HEK293T (cell line): ENCODE data around the gene C14orf132.

ENCODE experiments used
- CTCF ChIA-PET: fragments of 350-600 bp; formaldehyde crosslinking; extraction: SDS; loops from one replicate; lab custom pipeline; 2021; ENCODE audit warnings: antibody characterized with exemption, inconsistent platforms; lab: Yijun Ruan, JAX
- POLR2A ChIA-PET: fragments of 350-600 bp; formaldehyde crosslinking; extraction: SDS; loops from one replicate; lab custom pipeline; 2020; ENCODE audit warnings: antibody characterized with exemption, inconsistent platforms; lab: Yijun Ruan, JAX
- DNase-seq: peaks from one replicate; pipeline ENCODE4 v3.0.0; 2012; ENCODE audit warnings: mixed read lengths; ENCODE audit errors: extremely low spot score
- ARNT ChIP-seq: fragments of 450-650 bp; IDR thresholded peaks from 2 replicates; pipeline ENCODE4 v1.6.1; 2017; ENCODE audit warnings: mild to moderate bottlenecking
- BHLHE40 ChIP-seq: fragments of 450-650 bp; IDR thresholded peaks from 2 replicates; pipeline ENCODE4 v1.6.1; 2016; ENCODE audit warnings: mild to moderate bottlenecking, moderate library complexity, borderline replicate concordance
- CTBP1 ChIP-seq: fragments of 450-650 bp; IDR thresholded peaks from 2 replicates; pipeline ENCODE4 v1.6.1; 2016; ENCODE audit warnings: borderline replicate concordance
- ELF4 ChIP-seq: fragments of 450-650 bp; IDR thresholded peaks from 2 replicates; pipeline ENCODE4 v1.6.1; 2017; ENCODE audit warnings: antibody characterized with exemption
- FOXA1 ChIP-seq: fragments of 450-650 bp; IDR thresholded peaks from 2 replicates; pipeline ENCODE4 v1.6.1; 2016; ENCODE audit warnings: mild to moderate bottlenecking
- FOXK2 ChIP-seq: fragments of 450-650 bp; IDR thresholded peaks from 2 replicates; pipeline ENCODE4 v1.6.1; 2016; ENCODE audit warnings: mild to moderate bottlenecking
- FOXM1 ChIP-seq: fragments of 450-650 bp; IDR thresholded peaks from 2 replicates; pipeline ENCODE4 v1.6.1; 2017; ENCODE audit warnings: mild to moderate bottlenecking, borderline replicate concordance
- HDGF ChIP-seq: fragments of 450-650 bp; IDR thresholded peaks from 2 replicates; pipeline ENCODE4 v1.6.1; 2017; ENCODE audit warnings: antibody characterized with exemption, borderline replicate concordance
- L3MBTL2 ChIP-seq: fragments of 450-650 bp; conservative IDR thresholded peaks from 2 replicates; pipeline ENCODE4 v1.6.1; 2016; ENCODE audit warnings: mild to moderate bottlenecking
- LEF1 ChIP-seq: fragments of 450-650 bp; IDR thresholded peaks from 2 replicates; pipeline ENCODE4 v1.6.1; 2017; ENCODE audit warnings: mild to moderate bottlenecking, borderline replicate concordance
- NFRKB ChIP-seq: fragments of 450-650 bp; IDR thresholded peaks from 2 replicates; pipeline ENCODE4 v1.6.1; 2016; ENCODE audit warnings: mild to moderate bottlenecking, moderate library complexity
- SP1 ChIP-seq: fragments of 450-650 bp; IDR thresholded peaks from 2 replicates; pipeline ENCODE4 v1.6.1; 2017
- SUZ12 ChIP-seq: fragments of 450-650 bp; IDR thresholded peaks from 2 replicates; pipeline ENCODE4 v1.6.1; 2016; ENCODE audit warnings: mild to moderate bottlenecking
- TARDBP ChIP-seq: fragments of 450-650 bp; IDR thresholded peaks from 2 replicates; pipeline ENCODE4 v1.6.1; 2016
- ZNF384 ChIP-seq: fragments of 450-650 bp; IDR thresholded peaks from 2 replicates; pipeline ENCODE4 v1.6.1; 2016
- TF ChIP-seq, protein P1 (sequence below): fragments of 450-650 bp; IDR thresholded peaks from 2 replicates; pipeline ENCODE4 v1.6.1; 2016

The C14orf132 gene

DNA sequence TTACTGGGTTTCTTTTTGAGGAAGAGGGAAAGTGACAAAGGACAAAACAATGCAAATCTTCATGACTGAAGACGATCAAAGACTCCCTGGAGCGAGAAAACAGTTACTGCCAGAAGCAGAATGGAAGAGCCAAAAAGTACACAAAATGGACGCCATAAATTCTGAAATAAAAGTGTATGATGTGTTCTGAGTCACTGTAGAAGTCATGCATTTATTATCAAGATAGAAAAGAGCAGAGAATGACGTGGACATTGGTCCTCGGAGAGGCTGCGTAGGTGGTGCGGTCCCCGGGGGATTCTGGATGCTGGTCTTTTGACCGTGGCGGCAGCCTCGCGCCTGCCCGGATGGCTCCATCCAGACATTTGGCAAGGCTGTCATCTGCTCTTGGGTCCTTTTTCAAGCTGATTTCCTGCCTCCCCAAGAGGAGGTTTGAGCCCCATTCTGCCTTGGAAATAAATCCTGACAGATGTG, 52.8 kb downstream of the C14orf132 start:
- POLR2A ChIA-PET, result interaction anchor here (0.5 kb wide), 1 partner anchor 399 kb away, joined by 3 read pairs; no protein-coding TSS in a partner anchor
- CTCF ChIA-PET, result no interaction called here
- TF ChIP-seq ELF4 (no peak), FOXM1 (no peak), FOXA1 (no peak), HDGF (no peak), NFRKB (no peak), FOXK2 (no peak)
- no peak for DNase-seq

DNA sequence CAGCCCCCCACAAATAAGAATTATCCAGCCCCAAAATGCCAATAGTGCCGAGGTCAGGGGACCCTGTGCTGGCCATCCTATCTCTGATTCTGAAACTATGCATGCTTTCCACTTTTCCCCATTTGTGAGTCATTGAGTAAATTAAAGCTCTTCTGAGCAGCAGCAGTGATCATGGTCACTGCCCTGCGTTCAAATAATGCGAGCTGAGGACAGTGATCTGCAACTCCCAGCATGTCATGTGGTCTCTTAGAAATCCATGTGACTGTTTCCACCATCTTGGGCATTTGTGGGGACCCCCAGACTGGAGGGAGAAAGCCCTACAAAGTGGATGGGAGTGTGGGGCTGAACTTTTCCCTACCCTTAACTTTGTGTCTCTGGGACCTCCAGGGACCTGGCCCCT, 53.8 kb downstream of the C14orf132 start:
- ChIA-PET CTCF (no interaction called here), POLR2A (no interaction called here)
- DNase-seq, result no peak
- no peak for TF ChIP-seq SP1
- TF ChIP-seq, protein P1, sequence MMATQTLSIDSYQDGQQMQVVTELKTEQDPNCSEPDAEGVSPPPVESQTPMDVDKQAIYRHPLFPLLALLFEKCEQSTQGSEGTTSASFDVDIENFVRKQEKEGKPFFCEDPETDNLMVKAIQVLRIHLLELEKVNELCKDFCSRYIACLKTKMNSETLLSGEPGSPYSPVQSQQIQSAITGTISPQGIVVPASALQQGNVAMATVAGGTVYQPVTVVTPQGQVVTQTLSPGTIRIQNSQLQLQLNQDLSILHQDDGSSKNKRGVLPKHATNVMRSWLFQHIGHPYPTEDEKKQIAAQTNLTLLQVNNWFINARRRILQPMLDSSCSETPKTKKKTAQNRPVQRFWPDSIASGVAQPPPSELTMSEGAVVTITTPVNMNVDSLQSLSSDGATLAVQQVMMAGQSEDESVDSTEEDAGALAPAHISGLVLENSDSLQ, result no peak
- TF ChIP-seq ARNT, result no peak
- TF ChIP-seq L3MBTL2, result no peak
- TF ChIP-seq FOXM1, result no peak
- TF ChIP-seq ZNF384, result no peak
- TF ChIP-seq CTBP1, result no peak
- TF ChIP-seq BHLHE40, result no peak
- no peak for TF ChIP-seq LEF1

DNA sequence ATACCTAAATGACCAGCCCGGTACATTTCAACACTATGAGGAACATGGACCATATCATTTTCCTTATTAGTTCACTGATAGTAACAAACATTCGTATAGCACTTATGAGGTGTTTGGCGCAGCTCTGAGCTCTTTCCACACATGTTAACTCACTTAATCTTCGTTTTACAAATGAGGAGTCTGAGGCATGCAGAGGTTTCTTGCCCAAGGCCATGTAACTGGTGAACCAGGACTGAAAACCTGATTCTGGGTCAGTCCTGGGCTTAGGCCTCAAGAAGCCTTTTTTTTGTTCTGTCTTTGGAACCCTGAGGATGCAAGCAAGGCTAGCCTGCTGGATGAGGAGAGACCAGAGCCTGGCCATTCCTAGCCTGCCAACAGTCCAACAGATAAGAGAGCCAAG, 55.0 kb downstream of the C14orf132 start:
- TF ChIP-seq SUZ12 (no peak), FOXA1 (no peak), ARNT (no peak), FOXK2 (no peak), NFRKB (no peak), CTBP1 (no peak), ZNF384 (no peak), BHLHE40 (no peak), FOXM1 (no peak)
- TF ChIP-seq, protein P1, result no peak
- ChIA-PET POLR2A (no interaction called here), CTCF (interaction anchor here (0.7 kb wide), 1 partner anchor 15 kb away, joined by 3 read pairs; no protein-coding TSS in a partner anchor)
- no peak for DNase-seq

DNA sequence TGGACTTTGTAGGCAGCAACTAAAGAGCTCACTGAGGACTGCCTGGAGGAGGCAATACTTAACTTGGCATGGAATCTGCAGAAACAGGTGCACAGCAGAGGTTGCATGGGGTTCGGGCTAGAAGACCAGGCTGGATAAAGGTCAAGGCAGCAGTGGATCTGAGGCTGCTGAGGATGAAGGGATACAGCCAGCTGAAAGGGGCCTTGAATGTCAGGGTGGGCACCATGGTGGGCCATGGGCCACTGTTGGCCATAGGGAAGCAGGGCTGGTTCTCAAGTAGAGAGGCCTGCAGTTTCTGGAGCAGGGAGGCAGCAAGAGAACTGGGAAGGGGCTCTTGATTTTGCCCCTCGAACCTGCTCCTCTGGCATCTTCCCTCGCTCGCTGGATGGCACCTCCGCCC, 55.5 kb downstream of the C14orf132 start:
- no peak for DNase-seq
- TF ChIP-seq CTBP1 (no peak), L3MBTL2 (no peak), FOXA1 (no peak), NFRKB (no peak), LEF1 (no peak), ARNT (no peak), SP1 (no peak), TARDBP (no peak), BHLHE40 (no peak), SUZ12 (no peak), ELF4 (no peak), HDGF (no peak), FOXK2 (no peak), FOXM1 (no peak), ZNF384 (no peak)
- TF ChIP-seq, protein P1, result no peak
- ChIA-PET POLR2A (no interaction called here), CTCF (interaction anchor here (0.7 kb wide), 1 partner anchor 15 kb away, joined by 3 read pairs; no protein-coding TSS in a partner anchor)

DNA sequence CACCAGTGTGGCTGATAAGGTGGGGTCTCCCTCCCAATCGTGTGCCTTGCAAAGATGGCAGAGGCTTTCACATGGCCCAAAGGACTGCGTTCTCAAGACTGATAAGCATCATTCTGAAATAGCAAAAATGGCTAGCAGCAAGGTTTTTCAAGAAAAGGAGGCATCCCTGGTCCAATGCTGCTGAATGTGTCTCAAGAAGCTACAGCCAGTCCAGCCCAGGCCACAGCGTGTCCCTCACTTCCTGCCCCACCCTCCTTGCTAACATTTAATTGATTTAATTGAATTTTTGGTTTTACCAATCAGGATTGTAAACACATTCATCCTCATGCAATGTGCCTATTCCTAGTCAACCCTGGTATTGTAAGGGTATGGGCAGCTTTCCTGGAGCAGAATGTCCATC, 55.9 kb downstream of the C14orf132 start:
- DNase-seq, result no peak
- TF ChIP-seq FOXM1 (no peak), FOXK2 (no peak), FOXA1 (no peak), ELF4 (no peak), ARNT (no peak), L3MBTL2 (no peak)
- ChIA-PET CTCF (interaction anchor here (0.7 kb wide), 1 partner anchor 14 kb away, joined by 3 read pairs; no protein-coding TSS in a partner anchor), POLR2A (no interaction called here)

DNA sequence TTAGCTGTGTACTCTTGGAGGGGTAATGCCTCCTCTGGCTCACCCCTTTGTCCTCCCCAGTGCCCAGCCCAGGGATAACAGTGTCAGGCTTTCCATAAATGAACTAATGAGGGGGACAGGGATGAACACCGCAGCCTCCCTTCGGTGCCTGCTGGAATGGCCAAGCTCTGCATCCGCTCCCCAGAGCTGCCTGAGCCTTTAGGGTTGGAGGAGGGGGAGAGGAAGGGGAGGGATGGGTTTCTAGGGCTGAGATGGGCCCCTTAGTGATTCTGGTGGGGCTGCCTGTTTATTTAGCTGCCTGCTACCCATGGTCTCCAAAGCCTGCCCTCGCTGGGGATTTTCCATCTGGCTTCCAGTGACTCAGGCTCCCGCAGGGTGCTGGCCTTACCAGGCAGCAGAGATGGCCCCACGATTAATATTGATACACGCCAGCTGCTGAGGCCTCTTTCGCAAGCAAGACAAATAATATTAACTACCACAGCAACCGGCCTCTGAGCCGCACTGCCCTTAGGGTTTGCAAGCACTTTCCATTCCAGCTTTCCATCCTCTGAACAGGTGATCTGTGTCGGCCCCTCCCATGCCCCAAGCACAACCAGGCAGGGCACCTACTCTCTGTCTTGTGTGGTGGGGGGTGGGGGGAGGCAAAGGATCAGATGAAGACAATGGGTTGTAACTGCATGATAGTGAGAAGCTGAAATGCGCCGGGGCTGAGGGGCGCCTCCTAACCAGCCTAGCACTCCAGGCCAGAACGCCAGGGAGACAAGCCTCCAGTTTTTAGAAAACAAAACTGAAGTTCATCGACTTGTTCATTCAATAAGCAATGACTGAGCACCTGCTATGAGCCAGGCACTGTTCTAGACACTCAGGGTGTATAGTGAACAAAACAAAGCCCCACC, 56.7 kb downstream of the C14orf132 start:
- TF ChIP-seq NFRKB (no peak), SP1 (no peak), LEF1 (no peak), FOXM1 (no peak), SUZ12 (no peak), CTBP1 (no peak), HDGF (no peak), ZNF384 (no peak), BHLHE40 (no peak)
- TF ChIP-seq, protein P1, result no peak
- CTCF ChIA-PET, result no interaction called here
- DNase-seq, result no peak
- POLR2A ChIA-PET, result no interaction called here
